HL-60 (cell line): Measurements from ENCODE around the gene BCL2L1.

Experiments
- CTCF ChIP-seq: IDR thresholded peaks from one replicate; pipeline ENCODE4 v1.5.1; 2011; ENCODE audit warnings: low read length, control low read depth, inconsistent platforms; ENCODE audit not compliant: insufficient read depth
- GABPA ChIP-seq: IDR thresholded peaks from 2 replicates; pipeline ENCODE4 v1.6.1; 2012; ENCODE audit warnings: low read depth
- POLR2AphosphoS5 ChIP-seq: IDR thresholded peaks from 2 replicates; pipeline ENCODE4 v1.6.1; 2012; ENCODE audit warnings: low read depth
- SPI1 ChIP-seq: IDR thresholded peaks from 2 replicates; pipeline ENCODE4 v1.6.1; 2012; ENCODE audit warnings: low read depth, mild to moderate bottlenecking, borderline replicate concordance
- TF ChIP-seq, protein P1 (sequence below): IDR thresholded peaks from 2 replicates; pipeline ENCODE4 v1.6.1; 2012; ENCODE audit warnings: low read depth; ENCODE audit not compliant: insufficient replicate concordance

DNA sequence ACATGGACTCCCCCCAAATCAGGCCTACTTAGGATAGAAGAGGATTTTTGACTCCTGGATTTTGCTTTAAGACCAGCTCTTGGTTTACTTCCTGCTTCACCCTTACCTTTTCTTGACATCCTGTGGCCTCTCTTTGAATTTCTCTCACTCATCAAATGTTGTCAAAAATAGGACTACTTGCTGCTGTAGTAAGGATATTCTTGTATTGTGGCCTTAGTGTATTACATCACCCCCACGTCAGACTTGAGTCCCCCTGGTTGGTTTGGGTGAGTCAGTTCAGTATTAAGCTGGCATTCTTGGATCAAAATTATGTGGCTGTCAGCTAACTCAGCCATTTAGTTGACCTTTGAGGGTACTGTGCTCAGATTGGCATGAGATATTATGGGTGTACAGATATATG lies 17.5 kb upstream of the BCL2L1 start:
- TF ChIP-seq CTCF: no peak
- no peak for TF ChIP-seq SPI1
- no peak for TF ChIP-seq POLR2AphosphoS5
- TF ChIP-seq GABPA: no peak
- TF ChIP-seq, protein P1, sequence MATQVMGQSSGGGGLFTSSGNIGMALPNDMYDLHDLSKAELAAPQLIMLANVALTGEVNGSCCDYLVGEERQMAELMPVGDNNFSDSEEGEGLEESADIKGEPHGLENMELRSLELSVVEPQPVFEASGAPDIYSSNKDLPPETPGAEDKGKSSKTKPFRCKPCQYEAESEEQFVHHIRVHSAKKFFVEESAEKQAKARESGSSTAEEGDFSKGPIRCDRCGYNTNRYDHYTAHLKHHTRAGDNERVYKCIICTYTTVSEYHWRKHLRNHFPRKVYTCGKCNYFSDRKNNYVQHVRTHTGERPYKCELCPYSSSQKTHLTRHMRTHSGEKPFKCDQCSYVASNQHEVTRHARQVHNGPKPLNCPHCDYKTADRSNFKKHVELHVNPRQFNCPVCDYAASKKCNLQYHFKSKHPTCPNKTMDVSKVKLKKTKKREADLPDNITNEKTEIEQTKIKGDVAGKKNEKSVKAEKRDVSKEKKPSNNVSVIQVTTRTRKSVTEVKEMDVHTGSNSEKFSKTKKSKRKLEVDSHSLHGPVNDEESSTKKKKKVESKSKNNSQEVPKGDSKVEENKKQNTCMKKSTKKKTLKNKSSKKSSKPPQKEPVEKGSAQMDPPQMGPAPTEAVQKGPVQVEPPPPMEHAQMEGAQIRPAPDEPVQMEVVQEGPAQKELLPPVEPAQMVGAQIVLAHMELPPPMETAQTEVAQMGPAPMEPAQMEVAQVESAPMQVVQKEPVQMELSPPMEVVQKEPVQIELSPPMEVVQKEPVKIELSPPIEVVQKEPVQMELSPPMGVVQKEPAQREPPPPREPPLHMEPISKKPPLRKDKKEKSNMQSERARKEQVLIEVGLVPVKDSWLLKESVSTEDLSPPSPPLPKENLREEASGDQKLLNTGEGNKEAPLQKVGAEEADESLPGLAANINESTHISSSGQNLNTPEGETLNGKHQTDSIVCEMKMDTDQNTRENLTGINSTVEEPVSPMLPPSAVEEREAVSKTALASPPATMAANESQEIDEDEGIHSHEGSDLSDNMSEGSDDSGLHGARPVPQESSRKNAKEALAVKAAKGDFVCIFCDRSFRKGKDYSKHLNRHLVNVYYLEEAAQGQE: no peak
